Measurements from ENCODE around the gene ESPL1.

The ESPL1 gene

GRCh38 chr12:53333289-53333688 is 65.2 kb downstream of the ESPL1 start:
- Mint-ChIP-seq H3K36me3 (no peaks in the 10 kb centered on the region), H3K27me3 (peaks cover 95% of the 10 kb centered on the region), H3K4me3 (no peak overlapping the region), H3K27ac (no peak overlapping the region), H3K4me1 (peaks cover 13% of the 10 kb centered on the region), H3K9me3 (no peaks in the 10 kb centered on the region)
- DNase-seq = no peak
- CTCF ChIA-PET = interaction anchor here (1.1 kb wide), 1 partner anchor 11 kb away, joined by 4 read pairs; no protein-coding TSS in a partner anchor

- peaks cover 15% of the 10 kb centered on the region for H3K4me1 Mint-ChIP-seq
- no peaks in the 10 kb centered on the region for H3K36me3 Mint-ChIP-seq
- no peak for DNase-seq
- H3K9me3 Mint-ChIP-seq = no peaks in the 10 kb centered on the region
- H3K27me3 Mint-ChIP-seq = peaks cover 95% of the 10 kb centered on the region
- CTCF ChIA-PET = interaction anchor here (1.1 kb wide), 1 partner anchor 11 kb away, joined by 4 read pairs; no protein-coding TSS in a partner anchor
- H3K27ac Mint-ChIP-seq = no peak overlapping the region
- no peak overlapping the region for H3K4me3 Mint-ChIP-seq
Observed at GRCh38 chr12:53333845-53334244, 65.7 kb downstream of the ESPL1 start.

- DNase-seq = no peak
- Mint-ChIP-seq H3K36me3 (no peaks in the 10 kb centered on the region), H3K27me3 (peaks cover 96% of the 10 kb centered on the region)
Observed at GRCh38 chr12:53334822-53335221, 66.7 kb downstream of the ESPL1 start.

GRCh38 chr12:53336181-53336681 is 68.1 kb downstream of the ESPL1 start, which contains the start of gene SP7:
SP7 (minus strand) TSS chr12:53336354; CDS start chr12:53335646, 708 bp downstream.
- Mint-ChIP-seq H3K27me3 (peaks cover 96% of the 10 kb centered on the region), H3K36me3 (no peaks in the 10 kb centered on the region), H3K27ac (no peak within 1 kb of the TSS), H3K4me3 (no peak within 1 kb of the TSS), H3K4me1 (peaks cover 15% of the 10 kb centered on the region), H3K9me3 (no peaks in the 10 kb centered on the region)
- CTCF ChIA-PET = interaction anchor here (1.0 to 2.1 kb wide), 3 partner anchors 9 to 85 kb away, joined by 3 to 10 read pairs (median 6); partner anchors contain the start of gene AAAS
- DNase-seq = no peak

More at GRCh38 chr12:53334822-53335221, 66.7 kb downstream of the ESPL1 start:
- peaks cover 15% of the 10 kb centered on the region for H3K4me1 Mint-ChIP-seq
- H3K4me3 Mint-ChIP-seq = no peak overlapping the region
- no peaks in the 10 kb centered on the region for H3K9me3 Mint-ChIP-seq
- no peak overlapping the region for H3K27ac Mint-ChIP-seq
- CTCF ChIA-PET = interaction anchor here (2.1 kb wide), 1 partner anchor 10 kb away, joined by 10 read pairs; no protein-coding TSS in a partner anchor

GRCh38 chr12:53338017-53338416 is 69.9 kb downstream of the ESPL1 start:
- no peaks in the 10 kb centered on the region for H3K9me3 Mint-ChIP-seq
- H3K4me1 Mint-ChIP-seq = peaks cover 15% of the 10 kb centered on the region
- no peaks in the 10 kb centered on the region for H3K36me3 Mint-ChIP-seq
- H3K4me3 Mint-ChIP-seq = no peak overlapping the region
- H3K27ac Mint-ChIP-seq = no peak overlapping the region
- H3K27me3 Mint-ChIP-seq = peaks cover 86% of the 10 kb centered on the region
- CTCF ChIA-PET = interaction anchor here (3.1 kb wide), 1 partner anchor 15 kb away, joined by 17 read pairs; the partner anchor contains the start of gene AAAS
- DNase-seq = no peak

GRCh38 chr12:53338916-53339315 is 70.8 kb downstream of the ESPL1 start:
- no peaks in the 10 kb centered on the region for H3K36me3 Mint-ChIP-seq

GRCh38 chr12:53340398-53340797 is 72.3 kb downstream of the ESPL1 start:
- CTCF ChIA-PET = interaction anchor here (0.8 to 3.1 kb wide), 2 partner anchors 18 to 168 kb away, joined by 3 to 17 read pairs; partner anchors contain the start of gene AAAS
- no peak for DNase-seq
- Mint-ChIP-seq H3K27me3 (peaks cover 73% of the 10 kb centered on the region), H3K36me3 (no peaks in the 10 kb centered on the region), H3K4me3 (no peak overlapping the region), H3K27ac (no peak overlapping the region), H3K4me1 (peaks cover 28% of the 10 kb centered on the region), H3K9me3 (no peaks in the 10 kb centered on the region)

More at GRCh38 chr12:53338916-53339315, 70.8 kb downstream of the ESPL1 start:
- DNase-seq = no peak
- H3K4me1 Mint-ChIP-seq = peaks cover 18% of the 10 kb centered on the region
- CTCF ChIA-PET = interaction anchor here (3.1 kb wide), 1 partner anchor 16 kb away, joined by 17 read pairs; the partner anchor contains the start of gene AAAS
- peaks cover 77% of the 10 kb centered on the region for H3K27me3 Mint-ChIP-seq
- H3K9me3 Mint-ChIP-seq = no peaks in the 10 kb centered on the region
- H3K4me3 Mint-ChIP-seq = no peak overlapping the region
- no peak overlapping the region for H3K27ac Mint-ChIP-seq
